Cardiac muscle cell (in vitro differentiated cells and primary cell): ENCODE measurements around the gene RFX8. TPM values are rescaled to one million over a fixed set of nuclear protein-coding genes. Genes with fewer than 3 reads are reported as not detected.
"Not testable (repeated sequence)": the region's sequence is repeated elsewhere in the genome, so short reads cannot be mapped to it uniquely, and the experiment has no call there.

Source experiments
- DNase-seq, 2 donors: peaks; one replicate each; pipeline versions ENCODE4 v3.0.0 to v3.0.0-alpha.2; 2010 to 2017; ENCODE audit warnings: low read depth in 1 of 2, low spot score in 1 of 2
- H3K27ac ChIP-seq: fragments of 200-600 bp; sonication (generic); 2 replicates; pipeline ENCODE4 v1.5.1; 2016
- H3K27me3 ChIP-seq: fragments of 200-600 bp; sonication (generic); 2 replicates; pipeline ENCODE4 v1.6.0; 2016; ENCODE audit warnings: control low read depth
- H3K36me3 ChIP-seq: fragments of 200-600 bp; sonication (generic); 2 replicates; pipeline ENCODE4 v1.5.1; 2016; ENCODE audit warnings: control low read depth
- H3K4me1 ChIP-seq: fragments of 200-600 bp; sonication (generic); 2 replicates; pipeline ENCODE4 v1.8.1; 2017; ENCODE audit warnings: low read depth, mild to moderate bottlenecking, mixed run types
- H3K4me3 ChIP-seq: fragments of 200-600 bp; sonication (generic); 2 replicates; pipeline ENCODE4 v1.5.1; 2016; ENCODE audit warnings: mild to moderate bottlenecking
- H3K9me3 ChIP-seq: fragments of 200-600 bp; sonication (generic); 2 replicates; pipeline ENCODE4 v1.5.1; 2017; ENCODE audit warnings: low read depth, mild to moderate bottlenecking, control low read depth
- CTCF ChIP-seq: IDR thresholded peaks from 2 replicates; pipeline ENCODE4 v1.5.1; 2012; ENCODE audit warnings: low read depth, mild to moderate bottlenecking, low read length
- polyA plus RNA-seq: library from polyadenylated mRNA; unstranded; fragments of >200 nt; fragmentation: Nextera tagmentation; extraction: Ambion mirVana; gene quantifications from 2 replicates; pipeline ENCODE4 v1.2.1, GENCODE V29; 2016
- total RNA-seq: library from RNA; depleted of rRNA; stranded (reverse); fragments of >200 nt; gene quantifications from 2 replicates; pipeline ENCODE4 v1.2.3, GENCODE V29; 2016

RFX8 gene
- total and polyA plus RNA-seq, 2 experiments from 2014 or later = 0.12 TPM; not detected in 1

GRCh38 chr2:101356055-101356454, 118.9 kb downstream of the RFX8 start:
- no peak for TF ChIP-seq CTCF
- H3K9me3 ChIP-seq = no peaks in the 10 kb centered on the region
- no peak overlapping the region for H3K4me3 ChIP-seq
- no peaks in the 10 kb centered on the region for H3K36me3 ChIP-seq
- H3K27ac ChIP-seq = no peak overlapping the region
- no peaks in the 10 kb centered on the region for H3K27me3 ChIP-seq
- DNase-seq = no peak
- no peaks in the 10 kb centered on the region for H3K4me1 ChIP-seq

GRCh38 chr2:101355401-101356054, 119.4 kb downstream of the RFX8 start:
- no peak for TF ChIP-seq CTCF
- no peaks in the 10 kb centered on the region for H3K36me3 ChIP-seq
- H3K4me1 ChIP-seq = no peaks in the 10 kb centered on the region
- H3K9me3 ChIP-seq = no peaks in the 10 kb centered on the region
- DNase-seq = no peak
- H3K27me3 ChIP-seq = no peaks in the 10 kb centered on the region
- no peak overlapping the region for H3K4me3 ChIP-seq
- H3K27ac ChIP-seq = no peak overlapping the region

- H3K27ac ChIP-seq = no peak overlapping the region
- H3K27me3 ChIP-seq = no peaks in the 10 kb centered on the region
- TF ChIP-seq CTCF = no peak
- H3K4me1 ChIP-seq = no peaks in the 10 kb centered on the region
- no peaks in the 10 kb centered on the region for H3K36me3 ChIP-seq
- DNase-seq = no peak
- H3K4me3 ChIP-seq = no peak overlapping the region
- no peaks in the 10 kb centered on the region for H3K9me3 ChIP-seq
Measured at GRCh38 chr2:101354420-101355311, 120.2 kb downstream of the RFX8 start.

- not testable (repeated sequence) for H3K36me3 ChIP-seq, H3K27me3 ChIP-seq, DNase-seq, H3K27ac ChIP-seq, H3K4me3 ChIP-seq, H3K4me1 ChIP-seq, H3K9me3 ChIP-seq
Measured at GRCh38 chr2:101352631-101353030, 122.3 kb downstream of the RFX8 start.

- Histone ChIP-seq H3K9me3 (no peaks in the 10 kb centered on the region), H3K27ac (no peak overlapping the region), H3K4me1 (no peaks in the 10 kb centered on the region), H3K27me3 (no peaks in the 10 kb centered on the region), H3K4me3 (no peak overlapping the region), H3K36me3 (no peaks in the 10 kb centered on the region)
- TF ChIP-seq CTCF = no peak
- DNase-seq = no peak
Measured at GRCh38 chr2:101351207-101351606, 123.7 kb downstream of the RFX8 start.
